ENCODE results near the gene ANAPC15.

- no peak for TF ChIP-seq GABPA (IDR thresholded peaks at IDR 0.05 in 1 of 2, conservative IDR thresholded peaks at IDR 0.05 in 1 of 2)
- TF ChIP-seq JUND (IDR thresholded peaks at IDR 0.05): no peak
- TF ChIP-seq, protein P1, sequence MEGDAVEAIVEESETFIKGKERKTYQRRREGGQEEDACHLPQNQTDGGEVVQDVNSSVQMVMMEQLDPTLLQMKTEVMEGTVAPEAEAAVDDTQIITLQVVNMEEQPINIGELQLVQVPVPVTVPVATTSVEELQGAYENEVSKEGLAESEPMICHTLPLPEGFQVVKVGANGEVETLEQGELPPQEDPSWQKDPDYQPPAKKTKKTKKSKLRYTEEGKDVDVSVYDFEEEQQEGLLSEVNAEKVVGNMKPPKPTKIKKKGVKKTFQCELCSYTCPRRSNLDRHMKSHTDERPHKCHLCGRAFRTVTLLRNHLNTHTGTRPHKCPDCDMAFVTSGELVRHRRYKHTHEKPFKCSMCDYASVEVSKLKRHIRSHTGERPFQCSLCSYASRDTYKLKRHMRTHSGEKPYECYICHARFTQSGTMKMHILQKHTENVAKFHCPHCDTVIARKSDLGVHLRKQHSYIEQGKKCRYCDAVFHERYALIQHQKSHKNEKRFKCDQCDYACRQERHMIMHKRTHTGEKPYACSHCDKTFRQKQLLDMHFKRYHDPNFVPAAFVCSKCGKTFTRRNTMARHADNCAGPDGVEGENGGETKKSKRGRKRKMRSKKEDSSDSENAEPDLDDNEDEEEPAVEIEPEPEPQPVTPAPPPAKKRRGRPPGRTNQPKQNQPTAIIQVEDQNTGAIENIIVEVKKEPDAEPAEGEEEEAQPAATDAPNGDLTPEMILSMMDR (IDR thresholded peaks at IDR 0.05; ENCODE audit: low read depth, low read length, missing input control): no peak
- TF ChIP-seq SP1 (IDR thresholded peaks at IDR 0.05): no peak
- no peak for TF ChIP-seq YY1 (IDR thresholded peaks at IDR 0.05)
- TF ChIP-seq RAD21 (IDR thresholded peaks at IDR 0.05): no peak
- TF ChIP-seq, protein P2, sequence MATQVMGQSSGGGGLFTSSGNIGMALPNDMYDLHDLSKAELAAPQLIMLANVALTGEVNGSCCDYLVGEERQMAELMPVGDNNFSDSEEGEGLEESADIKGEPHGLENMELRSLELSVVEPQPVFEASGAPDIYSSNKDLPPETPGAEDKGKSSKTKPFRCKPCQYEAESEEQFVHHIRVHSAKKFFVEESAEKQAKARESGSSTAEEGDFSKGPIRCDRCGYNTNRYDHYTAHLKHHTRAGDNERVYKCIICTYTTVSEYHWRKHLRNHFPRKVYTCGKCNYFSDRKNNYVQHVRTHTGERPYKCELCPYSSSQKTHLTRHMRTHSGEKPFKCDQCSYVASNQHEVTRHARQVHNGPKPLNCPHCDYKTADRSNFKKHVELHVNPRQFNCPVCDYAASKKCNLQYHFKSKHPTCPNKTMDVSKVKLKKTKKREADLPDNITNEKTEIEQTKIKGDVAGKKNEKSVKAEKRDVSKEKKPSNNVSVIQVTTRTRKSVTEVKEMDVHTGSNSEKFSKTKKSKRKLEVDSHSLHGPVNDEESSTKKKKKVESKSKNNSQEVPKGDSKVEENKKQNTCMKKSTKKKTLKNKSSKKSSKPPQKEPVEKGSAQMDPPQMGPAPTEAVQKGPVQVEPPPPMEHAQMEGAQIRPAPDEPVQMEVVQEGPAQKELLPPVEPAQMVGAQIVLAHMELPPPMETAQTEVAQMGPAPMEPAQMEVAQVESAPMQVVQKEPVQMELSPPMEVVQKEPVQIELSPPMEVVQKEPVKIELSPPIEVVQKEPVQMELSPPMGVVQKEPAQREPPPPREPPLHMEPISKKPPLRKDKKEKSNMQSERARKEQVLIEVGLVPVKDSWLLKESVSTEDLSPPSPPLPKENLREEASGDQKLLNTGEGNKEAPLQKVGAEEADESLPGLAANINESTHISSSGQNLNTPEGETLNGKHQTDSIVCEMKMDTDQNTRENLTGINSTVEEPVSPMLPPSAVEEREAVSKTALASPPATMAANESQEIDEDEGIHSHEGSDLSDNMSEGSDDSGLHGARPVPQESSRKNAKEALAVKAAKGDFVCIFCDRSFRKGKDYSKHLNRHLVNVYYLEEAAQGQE (IDR thresholded peaks at IDR 0.05): no peak
- no peak for TF ChIP-seq MAX (IDR thresholded peaks at IDR 0.05)
- no peak for TF ChIP-seq TAF1 (conservative IDR thresholded peaks at IDR 0.05)
These were observed 36.7 kb downstream of the ANAPC15 start for GRCh38 chr11:72075756-72076155.

Measured in liver (tissue), 3 donors.